AG08395 (cell line): ENCODE measurements around the gene CNNM2.

Experiments used
- DNase-seq: peaks from one replicate; pipeline ENCODE4 v3.0.0; 2012; ENCODE audit warnings: mixed read lengths, low spot score

Gene CNNM2

GRCh38 chr10:103072891-103073290 is 154.8 kb downstream of the CNNM2 start:
- DNase-seq, result no peak

DNA sequence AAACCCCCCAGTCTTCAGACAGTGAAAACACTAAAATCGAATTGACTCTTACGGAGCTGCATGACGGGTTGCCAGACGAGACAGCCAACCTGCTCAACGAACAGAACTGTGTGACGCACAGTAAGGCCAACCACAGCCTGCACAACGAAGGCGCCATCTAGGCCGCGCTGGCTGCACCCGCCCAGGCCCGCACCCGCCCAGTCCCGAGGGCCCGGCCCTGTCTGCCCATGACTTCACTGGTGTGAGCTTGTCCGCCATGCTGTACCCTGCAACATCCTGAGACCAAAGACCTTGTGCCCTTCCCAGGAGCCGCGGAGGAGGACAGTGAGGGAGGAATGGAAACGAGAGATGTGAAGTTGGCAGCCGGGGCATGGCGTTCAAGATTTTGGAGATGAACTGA is 158.9 kb downstream of the CNNM2 start:
- no peak for DNase-seq

DNA sequence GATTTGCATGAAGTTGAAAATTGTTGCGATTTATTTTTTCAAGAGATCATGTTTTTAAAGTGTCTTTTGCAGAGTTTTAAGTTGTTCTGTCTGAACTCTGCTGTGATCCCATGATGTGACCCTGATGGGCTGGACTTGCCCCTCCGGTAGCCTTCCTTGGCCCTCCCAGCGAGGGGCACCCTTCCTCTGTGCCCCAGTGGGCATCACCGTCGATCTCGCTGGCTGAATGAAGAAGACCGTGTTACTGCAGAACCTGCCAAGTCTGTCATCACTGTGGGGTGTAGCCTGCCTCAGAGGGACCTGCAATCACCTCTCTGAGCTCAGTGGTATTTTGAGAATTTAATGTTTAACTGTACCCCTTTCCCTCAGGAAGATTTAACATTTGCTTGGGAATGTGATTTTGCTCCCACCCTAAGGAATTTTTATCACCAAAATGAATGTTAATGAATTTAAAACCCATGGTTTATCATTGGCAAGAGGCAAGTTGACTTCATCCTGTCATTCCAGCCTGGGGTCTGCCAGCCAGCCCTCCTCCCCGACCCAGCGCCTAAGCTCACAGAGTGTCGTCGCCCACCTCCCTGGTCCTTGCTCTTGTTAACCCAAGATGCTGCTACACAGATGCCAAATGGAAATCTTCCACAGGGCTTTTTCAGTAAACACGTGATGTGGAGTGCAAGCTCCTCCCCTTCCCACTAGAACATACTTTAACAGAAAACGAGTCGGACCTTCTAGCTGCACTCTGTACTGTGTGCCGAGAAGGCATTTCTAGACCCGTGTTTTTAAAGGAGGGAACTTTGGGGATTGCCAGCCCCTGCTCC is 159.6 kb downstream of the CNNM2 start:
- DNase-seq, result no peak

- DNase-seq, result no peak
These were observed 160.2 kb downstream of the CNNM2 start for GRCh38 chr10:103078309-103078615.

DNA sequence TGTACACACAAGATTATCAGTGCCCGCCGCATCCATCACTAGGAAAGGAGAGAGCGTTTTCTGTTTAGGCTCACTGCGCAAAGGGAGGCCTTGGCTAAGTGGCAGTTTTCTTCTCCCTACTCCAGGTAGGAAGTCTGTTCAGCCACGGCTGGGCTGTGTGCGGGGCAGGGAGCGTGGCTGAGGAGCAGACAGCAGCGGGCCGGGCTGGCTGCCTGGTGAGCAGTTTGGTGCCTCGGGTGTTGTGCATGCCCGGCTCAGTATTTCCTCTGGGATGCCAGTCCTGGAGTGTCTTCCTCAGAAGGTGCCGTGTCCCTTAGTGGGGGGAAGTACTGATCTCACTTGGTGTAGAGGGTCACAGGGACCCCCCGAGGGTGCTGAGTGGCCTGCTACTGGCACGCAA is 160.6 kb downstream of the CNNM2 start:
- DNase-seq, result no peak

DNA sequence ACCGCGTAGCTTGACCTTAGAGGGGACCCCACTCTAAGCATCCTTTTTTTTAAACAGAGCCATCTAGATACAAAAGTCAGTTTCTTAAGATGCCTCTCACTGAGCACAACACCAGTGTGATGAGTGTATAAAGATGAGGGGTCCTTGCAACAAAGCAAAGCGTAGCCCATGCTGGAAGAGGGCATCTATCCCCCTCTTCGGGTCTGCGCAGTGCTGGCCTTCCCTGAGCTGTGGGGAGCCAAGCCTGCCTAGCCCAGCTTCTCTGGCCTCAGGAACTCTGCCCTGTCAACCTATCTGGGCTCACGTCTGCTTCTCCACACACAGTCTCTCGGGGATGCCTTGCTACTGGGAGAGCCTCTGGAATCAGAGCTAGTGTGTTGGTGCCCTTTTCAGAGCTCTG is 161.0 kb downstream of the CNNM2 start:
- no peak for DNase-seq

DNA sequence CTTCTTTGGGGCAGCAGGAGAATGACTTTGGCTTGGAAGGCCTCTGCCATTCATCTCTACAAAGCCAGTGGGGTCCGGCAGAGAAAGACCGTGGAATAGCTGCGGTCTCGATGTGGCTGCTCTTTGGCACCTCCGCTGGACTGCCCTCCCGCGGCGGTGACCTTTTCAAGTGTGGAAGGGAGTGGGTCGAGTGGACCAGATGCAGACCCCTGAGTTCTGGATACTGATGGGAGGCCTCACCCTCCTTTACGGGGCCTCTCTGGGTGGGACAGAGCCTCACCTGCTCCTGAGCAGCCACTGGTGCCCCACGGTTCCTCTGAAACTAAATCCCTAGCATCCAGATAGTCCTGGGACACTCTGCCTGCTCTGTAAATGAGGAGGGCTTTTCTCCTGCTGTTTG is 161.9 kb downstream of the CNNM2 start:
- no peak for DNase-seq

DNA sequence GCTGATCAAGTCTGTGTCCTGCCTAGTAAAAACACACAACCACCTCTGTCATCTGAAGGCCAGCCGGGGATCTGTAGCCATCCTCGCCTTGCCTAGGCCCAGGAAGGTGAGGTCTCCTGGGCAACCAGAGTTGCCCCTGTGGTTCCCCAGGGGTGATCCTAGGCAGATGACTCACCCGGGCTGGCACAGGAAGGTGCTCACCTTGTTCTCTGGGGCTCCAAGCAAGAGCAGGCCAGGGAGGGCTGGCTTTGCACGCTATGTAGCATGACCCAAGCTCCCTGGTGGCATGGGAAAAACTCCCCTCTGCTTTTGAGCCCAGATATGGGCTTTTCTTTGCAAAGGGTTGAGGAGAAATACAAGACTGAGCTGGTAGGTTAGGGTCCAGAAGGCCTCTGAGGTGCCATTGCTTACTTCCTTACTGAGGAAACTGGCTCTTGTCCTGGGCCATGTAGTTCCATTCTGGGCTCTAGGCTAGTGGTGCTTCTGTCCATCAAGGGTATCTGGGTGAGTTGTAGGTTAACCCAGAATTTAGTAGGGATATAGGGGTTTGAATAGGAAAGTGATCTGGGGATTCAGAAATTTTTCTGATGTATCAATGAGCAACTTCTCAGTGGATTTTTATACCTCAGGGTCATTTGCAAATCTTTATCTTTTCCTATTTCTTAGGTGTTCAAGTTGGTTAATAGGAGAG is 162.9 kb downstream of the CNNM2 start:
- DNase-seq, result no peak

DNA sequence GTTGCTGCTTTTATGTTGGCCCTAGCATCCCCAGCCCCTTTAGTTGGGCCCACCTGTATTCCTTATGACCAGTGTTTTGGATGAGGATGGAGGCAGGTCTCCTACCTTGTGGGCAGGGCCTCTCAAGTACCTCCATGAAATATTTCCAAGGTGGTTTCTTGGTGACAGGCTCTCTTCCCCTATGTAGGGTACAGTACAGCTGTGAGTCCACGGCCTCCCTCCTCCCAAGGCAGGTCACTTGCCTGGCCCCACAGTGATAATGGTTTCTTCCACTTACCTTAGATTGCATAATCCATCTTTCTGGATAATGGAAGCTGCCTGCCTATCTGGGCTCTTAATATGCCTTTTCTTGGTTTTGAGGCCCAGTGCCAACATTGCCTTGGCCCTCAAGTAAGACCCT is 164.6 kb downstream of the CNNM2 start:
- no peak for DNase-seq

GRCh38 chr10:103083266-103083976 is 165.3 kb downstream of the CNNM2 start:
- DNase-seq, result no peak

DNA sequence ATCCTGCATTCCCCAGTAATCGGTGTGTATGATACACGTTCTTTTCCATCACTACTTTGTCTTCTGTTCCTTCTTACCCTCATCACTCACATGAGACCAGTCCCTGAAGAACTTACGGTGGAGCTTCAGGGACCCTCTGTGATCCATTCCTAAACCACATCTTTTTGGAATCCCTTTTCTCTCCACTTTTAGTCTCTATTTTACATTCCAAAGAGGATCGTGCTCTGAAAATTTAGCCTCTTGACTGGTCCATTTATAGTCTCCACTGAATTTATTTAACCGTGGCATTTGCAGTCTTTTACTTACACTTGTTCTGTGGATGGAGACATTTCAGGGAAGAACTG is 165.9 kb downstream of the CNNM2 start:
- no peak for DNase-seq

- no peak for DNase-seq
These were observed 168.2 kb downstream of the CNNM2 start for GRCh38 chr10:103086261-103086660.

- no peak for DNase-seq
These were observed 168.7 kb downstream of the CNNM2 start for GRCh38 chr10:103086799-103087198.

DNA sequence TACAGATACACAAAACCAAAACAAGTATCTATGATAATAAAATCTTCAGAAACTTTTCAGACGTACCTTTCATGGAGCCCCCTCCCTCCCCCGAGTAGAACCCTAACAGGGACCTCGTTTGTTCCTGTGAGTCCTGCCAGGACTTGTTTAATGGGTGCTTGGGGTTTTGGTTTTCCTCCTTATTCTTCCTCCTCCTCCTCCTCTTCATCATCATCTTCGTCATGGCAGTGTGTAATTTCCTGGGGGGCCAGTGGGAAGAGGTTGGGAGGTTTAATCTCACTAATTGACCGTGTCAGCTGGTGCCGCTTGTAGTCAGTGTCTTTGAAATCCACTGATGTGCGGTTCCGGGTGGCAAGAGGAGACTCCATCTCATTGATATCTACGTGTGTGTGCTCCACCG is 171.4 kb downstream of the CNNM2 start:
- DNase-seq, result no peak

DNA sequence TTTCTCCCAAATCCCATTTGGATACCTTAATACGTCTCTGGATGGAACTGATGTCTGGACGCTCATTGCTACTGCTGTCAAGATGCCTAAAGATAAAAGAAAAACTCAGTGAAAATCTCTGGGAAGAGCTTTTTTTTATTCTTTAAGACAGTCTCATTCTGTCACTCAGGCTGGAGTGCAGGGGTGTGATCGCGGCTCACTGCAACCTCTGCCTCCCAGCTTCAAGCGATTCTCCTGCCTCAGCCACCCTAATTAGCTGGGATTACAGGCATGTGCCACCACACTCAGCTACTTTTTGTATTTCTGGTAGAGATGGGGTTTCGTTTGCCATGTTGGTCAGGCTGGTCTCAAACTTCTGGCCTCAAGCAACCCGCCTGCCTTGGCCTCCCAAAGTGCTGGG is 172.8 kb downstream of the CNNM2 start:
- no peak for DNase-seq

- DNase-seq, result no peak
These were observed 176.9 kb downstream of the CNNM2 start for GRCh38 chr10:103095005-103095404.

- no peak for DNase-seq
These were observed 178.0 kb downstream of the CNNM2 start for GRCh38 chr10:103096130-103096529.

GRCh38 chr10:103098240-103098639 is 180.1 kb downstream of the CNNM2 start:
- no peak for DNase-seq

DNA sequence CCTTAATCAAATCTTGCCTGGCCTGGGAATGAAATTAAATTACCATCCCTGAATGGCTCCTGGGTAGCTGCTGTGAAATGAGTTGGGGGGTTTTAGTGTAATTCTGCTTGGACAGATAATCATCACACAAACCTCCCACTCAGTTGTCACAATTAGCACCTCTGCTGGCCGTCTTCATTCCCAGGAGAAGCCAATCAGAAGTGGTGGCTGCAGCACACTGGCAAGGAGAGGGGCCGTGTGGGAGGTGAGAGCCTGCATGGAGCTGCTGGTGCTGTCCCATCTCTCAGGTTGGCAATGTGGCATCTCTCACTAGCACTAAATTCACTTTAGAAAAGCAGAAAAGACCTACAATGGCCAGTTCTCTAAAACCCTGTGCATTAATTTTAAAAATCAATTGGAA is 182.5 kb downstream of the CNNM2 start:
- DNase-seq, result no peak

DNA sequence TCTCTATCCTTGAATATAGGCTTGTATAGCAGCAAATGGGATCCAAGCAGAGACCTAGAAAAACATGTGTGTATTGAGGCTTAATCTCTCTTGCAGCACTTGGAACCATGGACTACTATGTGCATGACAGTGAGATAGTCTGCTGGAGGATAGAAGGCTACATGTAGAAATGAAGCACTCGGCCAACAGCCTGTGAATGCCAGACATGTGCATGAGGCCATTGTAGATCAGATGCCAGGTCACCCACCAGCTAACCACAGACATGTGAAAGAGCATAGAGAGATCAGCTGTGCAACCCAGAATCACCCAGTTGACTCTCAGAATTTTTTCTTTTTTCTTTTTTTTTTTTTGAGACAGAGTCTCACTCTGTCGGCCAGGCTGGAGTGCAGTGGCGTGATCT is 184.1 kb downstream of the CNNM2 start:
- peak; percentile 43 for DNase-seq

- DNase-seq, result no peak
These were observed 185.9 kb downstream of the CNNM2 start for GRCh38 chr10:103103989-103104388.

GRCh38 chr10:103104721-103105120 is 186.6 kb downstream of the CNNM2 start:
- DNase-seq, result no peak

DNA sequence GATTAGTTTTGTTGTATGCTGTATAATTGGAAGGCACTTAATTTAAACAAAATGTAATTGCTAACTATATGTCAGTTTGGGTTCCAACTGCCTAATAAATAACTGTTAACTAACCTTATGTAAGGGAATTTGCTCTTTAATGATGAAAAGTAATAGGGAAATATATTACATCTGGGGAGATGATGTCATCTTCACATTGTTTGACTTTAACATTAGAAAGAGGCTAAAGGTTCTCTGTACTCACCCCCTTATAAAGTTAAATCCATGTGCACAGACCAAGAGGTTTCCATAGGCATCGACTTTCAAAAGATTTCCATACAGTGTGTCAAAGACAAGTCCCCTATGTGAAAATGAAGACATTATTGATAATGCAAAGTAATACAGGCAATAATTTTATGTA is 187.4 kb downstream of the CNNM2 start:
- DNase-seq, result no peak
